Large intestine (tissue), 3 donors: ENCODE results near the gene GCNT4. TPM values are rescaled to one million over a fixed set of nuclear protein-coding genes. Genes with fewer than 3 reads are reported as not detected.

Experiments
- DNase-seq, 2 donors: peaks; one replicate each; pipeline versions ENCODE4 v3.0.0 to v3.0.0-alpha.2; 2013
- H3K27ac ChIP-seq: one replicate; pipeline ENCODE4 v1.5.1; 2013; ENCODE audit warnings: low read length
- H3K27me3 ChIP-seq: 2 replicates; pipeline ENCODE4 v1.6.1; 2013; ENCODE audit warnings: low read length; ENCODE audit not compliant: control insufficient read depth, insufficient read depth
- H3K36me3 ChIP-seq: 2 replicates; pipeline ENCODE4 v1.6.1; 2013; ENCODE audit warnings: low read length; ENCODE audit not compliant: control insufficient read depth, insufficient read depth
- H3K4me1 ChIP-seq: one replicate; pipeline ENCODE4 v1.6.1; 2013; ENCODE audit warnings: low read length; ENCODE audit not compliant: control insufficient read depth, insufficient read depth
- H3K4me3 ChIP-seq: one replicate; pipeline ENCODE4 v1.5.1; 2013; ENCODE audit warnings: low read length
- H3K9me3 ChIP-seq: one replicate; pipeline ENCODE4 v1.6.1; 2013; ENCODE audit warnings: mild to moderate bottlenecking, low read depth, low read length, moderate library complexity; ENCODE audit not compliant: control insufficient read depth
- WGBS: methylation state at CpG from one replicate; pipeline ENCODE4 v1.1.5; 2013; ENCODE audit warnings: low lambda C conversion rate; ENCODE audit not compliant: insufficient coverage; 5-methylcytosine and 5-hydroxymethylcytosine counted together
- polyA plus RNA-seq: library from polyadenylated mRNA; unstranded; fragments of 120-200 nt; gene quantifications from one replicate; pipeline ENCODE4 v1.2.1, GENCODE V29; 2013

Gene GCNT4
- polyA plus RNA-seq, 1 donor = 27.4 TPM

DNA sequence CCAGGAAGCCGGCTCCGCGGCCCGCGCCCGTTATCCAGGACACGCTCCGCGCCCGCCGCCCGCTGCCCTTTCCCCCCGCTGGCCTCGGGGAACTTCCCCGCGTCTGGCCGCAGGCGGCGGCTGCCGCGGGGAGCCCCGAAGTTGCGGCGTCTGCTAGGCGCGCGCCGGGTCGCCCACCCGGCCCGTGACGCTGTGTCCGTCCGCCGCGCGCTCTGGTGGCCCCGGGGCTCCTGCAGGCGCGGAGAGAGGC lies 621 bp upstream of the GCNT4 start:
- Histone ChIP-seq H3K4me1 (peaks cover 36% of the 10 kb centered on the region), H3K9me3 (no peaks in the 10 kb centered on the region), H3K36me3 (peaks cover 3% of the 10 kb centered on the region), H3K4me3 (peak overlapping the region; percentile 74), H3K27ac (peak overlapping the region; percentile 88), H3K27me3 (no peaks in the 10 kb centered on the region)
- WGBS = no CpG with 5 or more reads among the region's 40 CpGs
- no peak for DNase-seq

DNA sequence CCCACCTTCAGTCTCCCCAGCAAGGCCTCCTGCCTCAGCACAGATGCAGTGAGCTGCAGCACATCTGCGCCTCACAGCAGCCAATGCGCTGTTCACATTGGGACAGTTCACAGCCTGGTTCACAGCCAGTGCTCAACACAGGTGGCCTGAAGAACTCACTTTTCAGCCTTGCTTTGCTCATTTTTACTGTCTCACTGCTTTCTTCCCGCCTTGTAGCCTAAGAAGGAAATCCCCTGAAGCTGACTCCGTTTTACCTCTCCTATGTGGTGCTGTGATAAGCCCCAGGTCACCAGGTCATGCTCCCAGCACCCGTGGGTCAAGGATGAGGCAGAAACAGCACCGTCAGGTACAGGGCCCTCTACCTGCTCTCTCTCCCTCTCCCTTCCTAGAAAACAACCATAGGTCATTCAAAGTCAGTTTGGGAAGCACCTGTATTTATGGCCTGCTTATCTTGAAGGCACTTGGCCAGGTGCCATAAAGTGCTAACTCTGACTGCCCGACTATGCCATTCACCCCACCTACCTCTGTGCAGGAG lies 1.1 kb downstream of the GCNT4 start:
- WGBS = no CpG with 5 or more reads among the region's 7 CpGs
- DNase-seq = peak; percentile 70 to 86

DNA sequence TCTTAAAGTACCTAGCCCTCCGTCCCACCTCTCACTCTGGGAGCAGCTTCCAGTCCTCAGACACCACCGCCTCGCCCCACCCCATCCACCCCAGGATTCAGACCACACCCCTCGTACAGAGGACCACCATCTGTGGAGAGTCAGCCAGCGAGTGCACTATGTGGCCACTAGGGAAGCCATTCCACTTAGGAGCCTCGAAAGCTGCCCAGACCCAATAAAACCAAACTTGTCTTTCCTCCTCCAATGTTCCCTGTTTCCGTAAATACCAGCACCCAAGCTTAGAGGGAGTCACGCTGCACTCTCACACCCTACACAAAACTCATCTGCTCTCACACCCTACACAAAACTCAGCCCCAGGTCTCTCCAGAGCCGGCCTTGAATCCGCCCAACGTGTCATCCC lies 1.9 kb downstream of the GCNT4 start:
- WGBS = no CpG with 5 or more reads among the region's 11 CpGs
- Histone ChIP-seq H3K4me1 (peaks cover 51% of the 10 kb centered on the region), H3K9me3 (no peaks in the 10 kb centered on the region), H3K27me3 (no peaks in the 10 kb centered on the region), H3K36me3 (peaks cover 18% of the 10 kb centered on the region), H3K27ac (peak overlapping the region; percentile 88), H3K4me3 (peak overlapping the region; percentile 74)
- no peak for DNase-seq

More for the DNA sequence above, 1.1 kb downstream of the GCNT4 start:
- peak overlapping the region; percentile 74 for H3K4me3 ChIP-seq
- no peaks in the 10 kb centered on the region for H3K27me3 ChIP-seq
- peaks cover 49% of the 10 kb centered on the region for H3K4me1 ChIP-seq
- no peaks in the 10 kb centered on the region for H3K9me3 ChIP-seq
- peak overlapping the region; percentile 88 for H3K27ac ChIP-seq
- H3K36me3 ChIP-seq = peaks cover 10% of the 10 kb centered on the region

DNA sequence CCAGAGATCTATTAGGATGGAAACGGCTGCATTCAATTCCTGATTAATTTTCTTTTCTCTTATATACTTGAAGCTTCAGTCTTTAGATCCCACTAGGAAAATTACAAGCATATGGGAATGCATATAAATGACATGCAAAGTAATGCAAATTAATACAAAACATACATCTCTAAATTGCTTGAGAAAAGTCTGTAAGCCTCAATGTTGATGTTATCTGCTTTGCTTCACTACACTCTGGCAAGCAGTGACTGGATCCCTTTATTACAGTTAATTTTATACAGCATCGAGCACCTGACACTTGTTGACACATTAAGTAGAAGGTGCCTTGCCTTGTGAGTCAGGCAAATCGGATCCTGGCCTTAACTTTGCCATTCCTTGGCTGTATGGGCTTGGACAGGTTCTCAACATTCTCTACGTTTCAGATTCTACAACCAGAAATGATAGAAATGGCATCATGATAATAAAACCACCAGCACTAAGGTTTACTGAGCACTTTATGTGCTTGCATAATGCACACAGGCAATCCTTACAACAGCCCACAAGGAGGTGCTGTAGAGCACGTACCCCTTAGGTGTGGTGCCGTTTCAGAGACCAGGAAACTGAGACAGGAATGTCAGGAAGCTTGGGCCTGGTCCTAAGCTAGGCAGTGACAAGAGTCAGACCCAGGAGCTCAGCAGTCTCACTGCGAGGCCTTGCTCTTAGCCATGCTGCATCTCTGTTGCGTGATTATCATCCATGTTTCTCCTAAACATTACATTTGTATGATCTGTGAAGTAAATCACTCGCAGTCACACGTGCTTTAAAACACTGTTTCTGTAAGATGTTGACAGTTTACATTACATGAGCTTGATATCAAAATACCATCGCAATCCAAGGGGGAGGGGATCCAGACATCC lies 2.7 kb downstream of the GCNT4 start:
- whole genome bisulfite sequencing = no CpG with 5 or more reads among the region's 11 CpGs
- Histone ChIP-seq H3K4me1 (peaks cover 48% of the 10 kb centered on the region), H3K9me3 (no peaks in the 10 kb centered on the region), H3K27ac (no peak overlapping the region), H3K27me3 (no peaks in the 10 kb centered on the region), H3K4me3 (peak overlapping the region; percentile 0), H3K36me3 (peaks cover 22% of the 10 kb centered on the region)
- peak; percentile 61 to 68 for DNase-seq

DNA sequence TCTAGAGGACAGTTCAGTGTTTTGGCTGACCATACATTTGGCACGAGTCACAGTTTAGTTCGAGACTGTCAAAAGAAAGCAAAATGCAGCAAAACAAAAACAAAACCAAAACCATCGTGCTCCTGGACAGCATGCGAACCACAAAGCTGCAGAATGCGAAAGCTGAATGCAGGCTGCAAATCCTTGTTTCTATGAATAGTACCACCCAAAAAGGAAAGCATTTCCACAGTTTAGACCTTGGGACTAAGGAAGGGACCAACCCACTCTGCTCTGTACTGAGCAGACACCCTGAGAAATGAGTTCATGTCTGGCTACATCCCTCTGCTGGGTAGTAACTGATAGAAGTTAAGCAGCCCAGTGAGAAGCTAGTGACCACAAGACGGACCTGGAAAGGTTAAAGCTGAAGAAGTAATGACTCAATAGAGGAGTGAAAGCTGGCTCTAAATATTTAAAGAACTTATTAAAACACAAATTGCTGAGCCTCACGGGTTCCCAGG lies 3.9 kb downstream of the GCNT4 start:
- DNase-seq = no peak
- 100% methylated on average over 1 of the region's 7 CpGs for WGBS
- H3K27ac ChIP-seq = no peak overlapping the region
- peaks cover 32% of the 10 kb centered on the region for H3K36me3 ChIP-seq
- peaks cover 42% of the 10 kb centered on the region for H3K4me1 ChIP-seq
- H3K4me3 ChIP-seq = no peak overlapping the region
- no peaks in the 10 kb centered on the region for H3K9me3 ChIP-seq
- H3K27me3 ChIP-seq = no peaks in the 10 kb centered on the region

DNA sequence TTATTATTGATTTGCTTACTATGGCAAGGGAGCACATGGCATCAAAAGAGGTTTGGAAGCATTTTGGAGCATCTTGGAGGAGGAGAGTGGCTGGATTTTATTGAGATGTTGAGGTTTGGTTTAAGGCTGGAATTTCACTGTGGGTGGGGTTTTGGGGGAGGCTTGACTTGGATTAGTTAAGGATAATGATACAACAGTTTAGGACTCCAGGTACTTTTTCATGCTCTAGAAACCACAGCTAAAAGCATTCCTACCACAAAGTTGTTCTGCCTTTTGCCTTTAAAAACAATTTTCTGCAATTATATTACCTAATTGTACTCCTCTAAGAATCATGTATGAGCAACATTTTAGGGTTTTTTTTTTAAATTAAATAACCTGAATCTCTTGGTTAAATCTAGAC lies 5.0 kb downstream of the GCNT4 start:
- H3K4me1 ChIP-seq = peaks cover 42% of the 10 kb centered on the region
- H3K36me3 ChIP-seq = peaks cover 37% of the 10 kb centered on the region
- H3K4me3 ChIP-seq = no peak overlapping the region
- H3K9me3 ChIP-seq = no peaks in the 10 kb centered on the region
- no peak overlapping the region for H3K27ac ChIP-seq
- no peak for DNase-seq
- H3K27me3 ChIP-seq = no peaks in the 10 kb centered on the region

DNA sequence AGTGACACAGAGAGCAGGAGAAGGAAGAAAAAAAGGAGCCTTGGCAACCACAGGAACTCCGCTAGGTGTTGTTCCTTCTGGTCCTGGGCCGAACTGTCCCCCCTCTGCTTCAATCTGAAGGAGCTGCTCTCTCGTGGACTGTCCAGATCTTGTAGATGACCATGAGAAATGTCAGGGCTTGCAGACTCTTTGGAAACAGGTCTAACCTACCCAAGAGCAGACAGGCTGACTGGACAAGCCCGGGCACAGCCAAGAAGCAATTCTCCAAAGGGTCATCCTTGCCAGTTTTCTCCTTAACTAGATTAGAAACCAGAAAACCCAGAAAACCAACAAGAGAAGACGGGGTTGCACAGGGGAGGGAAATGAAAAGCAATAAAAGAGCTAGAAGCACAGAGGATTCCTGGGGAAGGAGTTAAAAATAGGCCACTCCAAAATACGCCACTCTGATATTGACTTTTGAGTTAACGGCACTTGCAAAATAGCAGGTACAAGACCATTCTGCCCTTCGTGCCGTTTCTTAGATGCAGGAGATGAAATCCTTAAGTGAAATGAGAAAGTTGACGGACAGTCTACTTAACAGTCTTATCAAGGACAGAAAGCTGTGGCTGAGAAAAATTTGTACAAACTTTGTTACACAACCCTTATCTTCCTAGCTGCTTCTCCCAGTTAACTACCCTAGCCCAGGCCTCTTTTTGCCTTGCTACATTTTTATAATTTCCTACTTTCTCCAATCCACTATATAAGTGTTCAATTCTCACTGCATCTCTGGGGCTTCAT lies 5.8 kb downstream of the GCNT4 start:
- no peak overlapping the region for H3K4me3 ChIP-seq
- no peak for DNase-seq
- no peaks in the 10 kb centered on the region for H3K9me3 ChIP-seq
- H3K27me3 ChIP-seq = no peaks in the 10 kb centered on the region
- no peak overlapping the region for H3K27ac ChIP-seq
- 71% methylated on average over 1 of the region's 10 CpGs for WGBS
- peaks cover 42% of the 10 kb centered on the region for H3K4me1 ChIP-seq
- peaks cover 38% of the 10 kb centered on the region for H3K36me3 ChIP-seq

- Histone ChIP-seq H3K4me3 (no peak overlapping the region), H3K36me3 (peaks cover 38% of the 10 kb centered on the region), H3K4me1 (peaks cover 28% of the 10 kb centered on the region), H3K9me3 (no peaks in the 10 kb centered on the region), H3K27me3 (no peaks in the 10 kb centered on the region), H3K27ac (no peak overlapping the region)
- DNase-seq = no peak
- 100% methylated on average over 2 of the region's 2 CpGs for WGBS
These were observed 7.3 kb downstream of the GCNT4 start for GRCh38 chr5:75045071-75045470.

DNA sequence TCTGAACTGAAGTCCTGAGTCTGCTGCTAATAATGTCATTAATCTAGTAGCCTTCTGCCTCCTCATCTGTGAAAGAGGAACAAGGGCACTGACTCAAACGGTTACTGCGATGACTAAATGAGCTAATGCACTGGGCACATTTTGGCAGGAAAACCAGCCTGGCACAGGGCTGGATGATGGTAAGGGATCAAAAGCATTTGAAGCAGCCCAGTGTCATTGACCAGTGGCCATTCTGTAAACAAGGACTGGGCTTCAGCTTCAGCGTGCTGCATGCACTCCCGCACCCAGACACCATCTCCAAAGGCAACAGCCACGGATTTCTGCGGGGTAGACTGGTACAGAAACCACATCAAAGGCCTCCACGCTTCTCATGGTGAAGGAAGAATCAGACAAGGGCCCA lies 8.0 kb downstream of the GCNT4 start:
- H3K9me3 ChIP-seq = no peaks in the 10 kb centered on the region
- WGBS = no CpG with 5 or more reads among the region's 7 CpGs
- peaks cover 34% of the 10 kb centered on the region for H3K36me3 ChIP-seq
- no peaks in the 10 kb centered on the region for H3K27me3 ChIP-seq
- H3K27ac ChIP-seq = no peak overlapping the region
- no peak overlapping the region for H3K4me3 ChIP-seq
- DNase-seq = no peak
- H3K4me1 ChIP-seq = peaks cover 21% of the 10 kb centered on the region

DNA sequence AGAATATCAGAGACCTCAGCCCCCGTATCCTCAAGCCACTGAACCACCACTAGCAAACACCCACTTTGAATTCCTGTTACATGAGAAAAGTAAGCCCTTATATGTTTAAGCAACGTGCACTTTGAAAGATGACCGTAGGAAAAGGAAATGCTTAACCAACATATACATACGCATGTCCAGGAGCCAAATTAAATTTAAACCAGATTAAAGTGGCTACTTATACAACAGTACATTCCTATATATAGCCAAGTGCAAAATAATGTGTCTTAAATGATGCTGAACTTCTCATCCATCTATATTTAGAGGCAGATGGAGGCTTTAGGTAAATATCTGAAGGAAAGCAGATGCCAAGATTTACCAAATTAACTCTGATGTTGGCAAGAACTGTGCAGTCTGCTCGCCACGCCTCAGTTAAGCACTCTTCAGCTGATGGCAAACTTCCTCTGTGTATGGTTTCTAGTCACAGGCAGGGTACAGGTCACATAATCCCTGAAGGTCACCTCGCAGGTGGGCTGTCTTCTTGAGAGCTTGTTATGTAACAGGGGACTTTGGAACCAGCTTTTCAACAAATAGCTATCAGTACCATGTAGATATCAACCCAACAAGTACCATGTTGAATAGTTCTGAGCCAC lies 8.6 kb downstream of the GCNT4 start:
- no peak overlapping the region for H3K27ac ChIP-seq
- no peak overlapping the region for H3K4me3 ChIP-seq
- H3K4me1 ChIP-seq = peaks cover 18% of the 10 kb centered on the region
- 100% methylated on average over 1 of the region's 7 CpGs for WGBS
- no peak for DNase-seq
- no peaks in the 10 kb centered on the region for H3K9me3 ChIP-seq
- H3K27me3 ChIP-seq = no peaks in the 10 kb centered on the region
- peaks cover 34% of the 10 kb centered on the region for H3K36me3 ChIP-seq
